ENCODE results near the gene XYLT1. TPM values are rescaled to one million over a fixed set of nuclear protein-coding genes. Genes with fewer than 3 reads are reported as not detected.

Gene XYLT1
- total and polyA plus RNA-seq, 10 of the 15 experiments (the other 5 are each of a cell fraction or from before 2014, with no cell fraction given) = 0.88 to 14.8 (median 5.8) TPM

DNA sequence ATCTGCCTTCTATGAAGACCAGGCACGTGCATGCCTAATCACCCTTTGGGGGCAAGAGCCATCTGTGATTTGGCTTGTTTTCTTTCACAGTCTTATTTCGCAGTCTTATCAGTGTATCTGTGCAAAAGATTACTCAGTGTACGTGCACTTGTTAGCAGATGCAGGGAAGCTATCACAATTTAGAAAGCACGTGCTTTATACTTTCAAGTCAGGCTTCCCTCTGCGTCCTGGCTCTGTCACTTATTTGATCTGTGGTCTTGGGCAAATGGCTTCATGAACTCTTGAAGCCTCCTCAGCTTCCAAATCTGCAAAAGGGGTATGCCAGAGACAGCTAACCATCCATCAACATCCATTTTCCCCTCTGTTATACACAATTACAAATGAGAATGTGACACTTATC, 246.4 kb downstream of the XYLT1 start:
- ChIA-PET RAD21 (ENCODE audit: unreplicated experiment) (interaction anchor here (1.1 to 2.0 kb wide), 5 partner anchors 20 to 243 kb away, joined by 3 to 7 read pairs (median 4); no protein-coding TSS in a partner anchor), CTCF (interaction anchor here (1.1 to 2.2 kb wide), 2 partner anchors 243 to 364 kb away, joined by 4 to 6 read pairs; no protein-coding TSS in a partner anchor), SMC1A (ENCODE audit: uncharacterized antibody, unreplicated experiment) (interaction anchor here (1.0 to 1.8 kb wide), 7 partner anchors 10 to 355 kb away, joined by 3 to 10 read pairs (median 3); no protein-coding TSS in a partner anchor), POLR2A (interaction anchor here (0.6 kb wide), 2 partner anchors 10 to 37 kb away, joined by 3 to 6 read pairs; no protein-coding TSS in a partner anchor)
- Histone ChIP-seq H2AFZ (ENCODE audit: control insufficient read depth, low read depth, low read length) (no peak overlapping the region), H3K79me2 (ENCODE audit: control insufficient read depth, insufficient read depth, low read length) (no peaks in the 10 kb centered on the region), H3K4me1 (ENCODE audit: control insufficient read depth, insufficient read depth, low read length) (no peaks in the 10 kb centered on the region; the same call in 1 of the 2 replicates), H3K9me3 (replicated peaks; ENCODE audit: control insufficient read depth, insufficient read depth, low read length) (no peaks in the 10 kb centered on the region), H3K9ac (ENCODE audit: control insufficient read depth, insufficient read depth, low read length) (no peak overlapping the region), H3K36me3 (ENCODE audit: control insufficient read depth in 2 of 2, insufficient read depth in 2 of 2, low read length in 1 of 2) (no peaks in the 10 kb centered on the region; a peak in 2 of 4 replicates), H3K27ac (ENCODE audit: control insufficient read depth, insufficient read depth) (no peak overlapping the region), H3K4me2 (ENCODE audit: control insufficient read depth, insufficient read depth) (no peak overlapping the region), H3K4me3 (no peak overlapping the region), H3K27me3 (replicated peaks in 1 of 2; ENCODE audit: control insufficient read depth in 2 of 2, insufficient read depth in 2 of 2, low read length in 1 of 2) (no peaks in the 10 kb centered on the region), H4K20me1 (ENCODE audit: control insufficient read depth, insufficient read depth) (no peaks in the 10 kb centered on the region)
- FAIRE-seq (no peak), ATAC-seq (no peak), DNase-seq (ENCODE audit: low read depth, low spot score) (no peak)
- in situ Hi-C loops (cut with MboI) = no loop called here
- TF ChIP-seq YBX1 (IDR thresholded peaks at IDR 0.05) = no peak
- no peak for TF ChIP-seq RFX5 (IDR thresholded peaks at IDR 0.05; ENCODE audit: low read depth, low read length)
- TF ChIP-seq SMARCA5 (IDR thresholded peaks at IDR 0.05) = no peak
- TF ChIP-seq RAD21 (IDR thresholded peaks at IDR 0.05; ENCODE audit: insufficient read depth, low read depth, low read length) = no peak
- TF ChIP-seq, protein P1, sequence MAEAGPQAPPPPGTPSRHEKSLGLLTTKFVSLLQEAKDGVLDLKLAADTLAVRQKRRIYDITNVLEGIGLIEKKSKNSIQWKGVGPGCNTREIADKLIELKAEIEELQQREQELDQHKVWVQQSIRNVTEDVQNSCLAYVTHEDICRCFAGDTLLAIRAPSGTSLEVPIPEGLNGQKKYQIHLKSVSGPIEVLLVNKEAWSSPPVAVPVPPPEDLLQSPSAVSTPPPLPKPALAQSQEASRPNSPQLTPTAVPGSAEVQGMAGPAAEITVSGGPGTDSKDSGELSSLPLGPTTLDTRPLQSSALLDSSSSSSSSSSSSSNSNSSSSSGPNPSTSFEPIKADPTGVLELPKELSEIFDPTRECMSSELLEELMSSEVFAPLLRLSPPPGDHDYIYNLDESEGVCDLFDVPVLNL (IDR thresholded peaks at IDR 0.05; ENCODE audit: low read depth, low read length) = no peak
- TF ChIP-seq HDAC2 (IDR thresholded peaks at IDR 0.05) = no peak
- TF ChIP-seq EED (IDR thresholded peaks at IDR 0.05; ENCODE audit: low read depth) = no peak
- no peak for TF ChIP-seq HSF1 (IDR thresholded peaks at IDR 0.05; ENCODE audit: low read depth, low read length)
- TF ChIP-seq CREB1 (IDR thresholded peaks at IDR 0.05; ENCODE audit: low read depth) = no peak
- no peak for TF ChIP-seq BCL3 (IDR thresholded peaks at IDR 0.05; ENCODE audit: borderline replicate concordance, insufficient read depth, low read depth, low read length, poor library complexity, severe bottlenecking)
- no peak for TF ChIP-seq YY1 (IDR thresholded peaks at IDR 0.05; ENCODE audit: low read depth, low read length)
- TF ChIP-seq SP1 (IDR thresholded peaks at IDR 0.05; ENCODE audit: low read depth, low read length) = no peak
- TF ChIP-seq MYC (IDR thresholded peaks at IDR 0.05; ENCODE audit: insufficient read depth, insufficient read length, insufficient replicate concordance, low read length, severe bottlenecking) = no peak
- no peak for TF ChIP-seq RBBP5 (conservative IDR thresholded peaks at IDR 0.05)
- TF ChIP-seq SMC3 (IDR thresholded peaks at IDR 0.05; ENCODE audit: borderline replicate concordance, low read length) = no peak
- no peak for TF ChIP-seq KAT2A (conservative IDR thresholded peaks at IDR 0.05; ENCODE audit: control insufficient read depth, low read depth, low read length)
- TF ChIP-seq SREBF2 (IDR thresholded peaks at IDR 0.05; ENCODE audit: low read length) = no peak
- no peak for TF ChIP-seq RUNX3 (IDR thresholded peaks at IDR 0.05; ENCODE audit: low read length)
- no peak for TF ChIP-seq PAX8 (IDR thresholded peaks at IDR 0.05)
- intact Hi-C loops (cut with micrococcal nuclease; ENCODE audit: unreplicated experiment) = no loop called here
- 58% methylated on average over 5 of the region's 5 CpGs for WGBS (ENCODE audit: insufficient coverage, insufficient replicate concordance, low lambda C conversion rate, missing lambda C conversion rate)
- BruUV-seq (replicated peaks) = no TSS peak

Data from GM12878 (cell line).